Stimulated activated CD8-positive, alpha-beta memory T cell treated with anti-CD3 and anti-CD28 coated beads, Interleukin-4, amount 100 ng/mL, for 4 hours (primary cell): Measurements from ENCODE around the gene MTHFSD.

ENCODE experiments used
- DNase-seq, 2 donors: peaks; one replicate each; pipeline ENCODE4 v3.0.0-alpha.2; 2020; ENCODE audit warnings: low read depth in 2 of 2, low spot score in 1 of 2

The MTHFSD gene

DNA sequence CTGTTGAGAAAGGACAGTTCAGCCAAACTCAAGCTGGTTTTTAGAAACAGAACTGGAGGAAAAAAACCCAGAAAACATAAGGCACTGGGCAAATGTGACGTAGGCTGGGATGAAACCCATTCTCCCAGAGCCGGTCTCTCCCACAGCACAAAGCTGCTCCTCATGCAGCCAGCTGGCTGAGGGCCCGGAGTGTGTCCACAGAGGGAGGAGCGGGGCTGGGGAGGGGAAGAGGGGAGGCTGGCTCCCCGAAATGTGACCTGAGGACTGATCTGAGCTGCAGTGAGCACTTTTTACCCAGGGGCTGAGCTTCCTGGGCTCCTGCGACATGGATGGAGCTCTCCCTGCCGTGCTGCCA lies 23.9 kb downstream of the MTHFSD start:
- DNase-seq: no peak

GRCh38 chr16:86530251-86531190 lies 24.5 kb downstream of the MTHFSD start:
- DNase-seq: no peak

GRCh38 chr16:86529160-86529559 lies 25.9 kb downstream of the MTHFSD start:
- no peak for DNase-seq

DNA sequence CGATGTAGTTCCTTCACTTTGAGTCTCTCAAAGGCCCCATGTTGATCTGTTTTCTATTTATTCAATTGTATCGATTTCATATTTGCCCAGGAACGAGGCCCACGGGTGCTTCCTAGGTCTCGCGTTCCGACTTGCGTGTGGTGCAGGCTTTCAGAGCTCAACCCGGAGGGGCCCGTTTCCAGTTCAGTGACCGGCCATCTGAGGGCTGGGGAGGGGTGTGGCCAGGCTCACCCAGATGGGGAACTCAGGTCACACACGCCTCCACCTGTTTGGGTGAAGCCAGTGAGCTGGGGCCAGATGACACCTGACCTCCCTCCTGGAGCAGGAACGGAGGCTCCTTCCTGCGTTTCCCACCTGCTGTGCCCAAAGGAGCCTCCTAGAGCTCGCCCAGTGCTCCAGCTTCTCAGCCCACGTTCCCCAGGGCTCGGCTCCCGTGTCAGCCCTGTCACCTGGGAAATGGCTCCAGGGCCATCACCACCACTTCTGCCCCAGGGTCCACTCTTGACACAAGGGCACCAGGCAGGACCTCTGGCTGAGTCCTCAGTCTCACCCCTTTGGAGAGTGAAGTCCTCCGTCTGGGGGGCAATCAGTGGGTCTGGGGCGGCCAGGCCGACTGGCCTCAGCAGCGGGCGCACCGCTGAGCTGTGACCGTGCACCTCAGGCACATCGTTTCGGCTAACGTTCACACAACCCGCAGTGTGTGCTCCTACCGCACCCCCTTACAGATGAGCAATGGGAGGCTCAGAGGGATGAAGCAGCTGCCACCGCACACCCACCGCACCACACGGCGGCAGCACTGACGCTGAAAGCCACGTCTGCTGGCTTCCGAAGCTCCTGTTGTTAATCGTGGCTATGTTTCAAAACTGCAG lies 26.7 kb downstream of the MTHFSD start:
- no peak for DNase-seq

GRCh38 chr16:86527366-86527765 lies 27.7 kb downstream of the MTHFSD start:
- DNase-seq: no peak

- DNase-seq: no peak
These were observed 29.3 kb downstream of the MTHFSD start for GRCh38 chr16:86525696-86526095.

GRCh38 chr16:86524029-86524428 lies 31.0 kb downstream of the MTHFSD start:
- no peak for DNase-seq

GRCh38 chr16:86523166-86523740 lies 31.8 kb downstream of the MTHFSD start:
- DNase-seq: no peak

DNA sequence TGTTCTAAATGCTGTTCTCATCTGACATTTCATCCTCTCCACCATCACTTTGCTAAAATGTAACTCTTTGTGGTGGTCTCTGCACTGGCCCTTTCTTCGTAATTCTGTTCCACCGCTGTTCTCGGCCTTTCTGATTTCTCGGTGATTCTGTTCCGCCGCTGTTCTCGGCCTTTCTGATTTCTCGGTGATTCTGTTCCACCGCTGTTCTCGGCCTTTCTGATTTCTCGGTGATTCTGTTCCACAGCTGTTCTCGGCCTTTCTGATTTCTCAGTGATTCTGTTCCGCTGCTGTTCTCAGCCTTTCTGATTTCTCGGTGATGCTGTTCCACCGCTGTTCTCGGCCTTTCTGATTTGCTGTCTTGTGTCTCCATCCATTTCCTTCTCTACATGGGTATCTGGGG lies 32.4 kb downstream of the MTHFSD start:
- DNase-seq: no peak

DNA sequence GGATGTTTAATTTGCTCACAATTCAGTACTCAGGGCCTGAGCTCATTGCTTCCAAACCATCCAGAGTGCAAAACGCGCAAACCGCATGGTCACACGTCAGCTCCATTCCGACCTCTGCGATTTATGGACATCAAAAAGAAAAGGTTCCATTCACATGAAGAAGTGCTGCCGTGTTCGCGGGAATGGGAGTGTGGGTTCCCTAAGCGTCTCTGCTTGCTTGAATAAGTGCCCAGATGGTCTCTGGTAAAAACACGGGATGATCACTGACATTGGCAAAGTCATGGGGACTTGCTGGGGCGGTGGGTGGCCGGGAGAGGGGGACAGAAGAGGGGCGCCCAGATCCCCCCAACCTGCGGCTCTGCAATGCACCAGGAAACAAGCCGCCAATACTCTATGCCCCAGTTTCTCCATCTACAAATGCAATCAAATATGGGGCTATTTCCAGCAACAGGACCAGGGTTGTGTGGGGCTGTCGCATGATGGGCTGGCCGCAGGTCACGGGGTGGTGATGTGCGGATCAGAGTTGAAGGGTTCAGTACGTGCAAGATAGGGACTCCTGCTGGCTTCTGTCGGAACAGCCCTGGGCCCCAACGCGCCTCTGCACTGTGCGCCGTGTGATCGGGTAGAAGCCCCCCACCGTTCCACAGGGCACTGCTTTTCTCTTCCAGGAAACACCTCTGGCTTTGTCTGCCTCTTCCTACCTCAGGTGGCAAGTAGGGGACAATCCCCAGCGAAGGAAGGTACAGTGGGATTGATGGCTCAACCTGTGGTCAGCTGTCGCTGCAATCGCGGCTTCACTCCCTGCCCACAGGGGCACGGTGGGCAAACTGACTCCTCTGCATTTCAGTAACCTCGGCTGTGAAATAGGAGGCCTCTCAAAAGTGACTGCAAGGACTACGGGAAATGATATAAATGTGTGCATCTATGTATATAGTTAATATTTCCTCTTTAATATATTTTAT lies 33.5 kb downstream of the MTHFSD start:
- DNase-seq: no peak

DNA sequence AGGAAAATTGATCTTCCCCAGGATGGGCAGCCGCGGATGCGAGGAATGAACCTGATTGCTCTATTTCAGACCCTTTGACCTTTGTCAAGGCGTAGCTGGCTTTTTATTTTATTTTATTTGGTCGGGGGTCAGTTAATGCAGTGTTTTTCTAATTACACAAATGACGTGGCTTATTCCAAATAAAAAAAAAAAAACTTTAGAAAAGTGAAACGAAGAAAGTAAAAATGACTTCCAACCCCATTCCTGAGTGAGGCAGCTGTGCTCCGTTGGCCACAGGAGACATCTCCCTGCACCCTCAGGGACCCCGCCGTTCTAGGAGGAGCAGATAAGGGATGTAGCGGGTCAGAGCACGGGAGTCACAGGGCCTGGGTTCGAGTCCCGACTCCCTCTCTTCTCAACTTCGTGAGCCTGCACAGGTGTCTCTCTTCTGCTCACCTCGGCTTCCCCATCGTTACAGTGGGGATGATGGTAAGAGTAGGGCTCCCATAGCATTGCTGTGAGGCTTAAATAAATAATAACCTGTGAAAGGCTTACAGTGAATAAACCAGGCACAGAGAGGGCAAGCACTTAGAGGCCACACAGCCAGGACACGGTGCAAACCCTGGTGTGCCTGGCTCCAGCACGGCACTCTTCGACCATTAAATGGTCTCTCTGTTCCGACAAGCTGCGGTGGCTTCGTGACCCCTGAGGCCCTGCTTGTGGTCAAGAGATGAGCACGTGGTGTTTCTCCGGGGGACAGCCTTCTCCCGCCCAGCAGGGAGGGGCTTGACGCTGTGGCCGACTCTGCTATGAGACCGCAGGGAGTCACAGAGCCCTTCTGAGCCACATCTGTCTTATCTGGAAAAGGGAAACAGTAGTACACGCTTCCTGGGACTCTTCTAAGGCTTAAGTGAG lies 34.5 kb downstream of the MTHFSD start:
- DNase-seq: no peak

- DNase-seq: peak; percentile 11 to 17
These were observed 35.3 kb downstream of the MTHFSD start for GRCh38 chr16:86519649-86520316.

DNA sequence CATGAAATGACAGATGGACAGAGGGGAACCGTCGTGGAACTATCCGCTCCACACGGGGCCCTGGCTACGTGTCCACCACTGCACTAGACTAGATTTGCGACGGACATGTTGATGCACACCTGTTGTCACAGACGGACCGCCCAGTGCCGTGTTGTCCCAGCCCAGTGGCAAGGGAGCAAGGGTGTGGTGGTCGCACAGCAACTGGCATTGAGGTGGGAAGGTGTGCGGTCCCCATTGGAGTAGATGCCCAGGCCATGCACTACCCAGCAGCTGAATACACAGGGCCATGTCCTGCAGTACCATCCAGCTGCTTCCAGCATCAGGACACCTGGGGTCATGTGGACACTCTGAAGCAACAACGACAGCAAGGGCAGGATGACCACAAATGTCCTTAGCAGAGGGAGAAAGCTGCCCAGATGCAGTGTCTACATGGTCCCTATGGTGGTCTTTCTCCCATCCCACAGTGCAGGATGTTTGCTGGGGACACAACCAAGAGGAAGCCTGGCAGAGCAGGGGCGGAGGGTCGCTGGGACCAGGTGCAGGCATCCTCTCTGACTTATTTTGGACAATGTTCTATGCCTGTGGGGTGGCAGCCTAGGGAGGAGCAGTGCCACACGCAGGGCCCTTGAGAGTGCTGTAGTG lies 35.9 kb downstream of the MTHFSD start:
- DNase-seq: no peak

GRCh38 chr16:86517652-86518258 lies 37.3 kb downstream of the MTHFSD start:
- no peak for DNase-seq

DNA sequence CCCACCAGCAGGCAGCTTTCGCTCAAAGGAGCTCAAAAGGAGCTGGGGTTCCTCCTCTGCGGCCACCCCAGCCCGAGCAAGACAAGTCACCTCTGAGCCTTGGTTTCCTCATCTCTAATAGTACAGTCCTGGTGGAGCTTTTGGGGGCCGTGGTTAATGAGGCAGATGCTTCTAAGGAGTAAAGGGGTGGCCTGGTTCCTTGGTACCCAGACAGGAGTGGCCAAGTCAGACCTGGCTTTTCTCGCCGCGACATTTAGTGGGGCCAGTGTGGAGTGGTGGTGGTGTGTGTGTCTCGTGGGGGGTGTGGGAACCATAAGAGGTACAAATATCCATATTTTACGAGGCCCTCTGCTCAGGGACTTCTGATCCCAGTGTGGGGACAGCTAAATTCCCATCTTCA lies 38.0 kb downstream of the MTHFSD start:
- DNase-seq: no peak

DNA sequence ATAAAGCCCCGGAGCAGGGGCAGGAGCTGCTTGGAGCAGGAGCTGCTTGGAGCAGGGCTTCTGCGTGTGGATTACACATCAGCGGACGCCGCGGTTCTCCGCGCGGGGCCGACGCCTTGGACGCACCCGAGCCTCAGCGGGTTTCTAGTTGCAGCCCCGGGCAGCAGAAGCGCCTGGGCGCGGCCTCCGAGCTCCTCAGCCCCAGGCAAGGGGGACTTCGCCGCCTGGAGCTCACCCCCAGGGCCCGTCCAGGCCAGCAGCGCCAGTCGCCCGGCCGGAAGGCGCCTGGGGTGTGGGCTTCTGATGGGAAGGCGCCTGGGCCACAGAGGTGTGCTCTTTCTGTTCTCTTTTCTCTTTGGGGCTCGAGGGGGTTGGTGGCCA lies 38.4 kb downstream of the MTHFSD start:
- DNase-seq: no peak

GRCh38 chr16:86515777-86516622 lies 39.0 kb downstream of the MTHFSD start:
- DNase-seq: no peak
